DMS 273 (cell line): ENCODE data around the gene FMN1.

Experiments used
- DNase-seq: peaks from one replicate; lab custom pipeline; 2025; ENCODE audit not compliant: unreplicated experiment; lab: John Stamatoyannopoulos, UW

Gene FMN1

GRCh38 chr15:32743411-32744140 lies 450.9 kb downstream of the FMN1 start:
- peak; percentile 2 for DNase-seq

DNA sequence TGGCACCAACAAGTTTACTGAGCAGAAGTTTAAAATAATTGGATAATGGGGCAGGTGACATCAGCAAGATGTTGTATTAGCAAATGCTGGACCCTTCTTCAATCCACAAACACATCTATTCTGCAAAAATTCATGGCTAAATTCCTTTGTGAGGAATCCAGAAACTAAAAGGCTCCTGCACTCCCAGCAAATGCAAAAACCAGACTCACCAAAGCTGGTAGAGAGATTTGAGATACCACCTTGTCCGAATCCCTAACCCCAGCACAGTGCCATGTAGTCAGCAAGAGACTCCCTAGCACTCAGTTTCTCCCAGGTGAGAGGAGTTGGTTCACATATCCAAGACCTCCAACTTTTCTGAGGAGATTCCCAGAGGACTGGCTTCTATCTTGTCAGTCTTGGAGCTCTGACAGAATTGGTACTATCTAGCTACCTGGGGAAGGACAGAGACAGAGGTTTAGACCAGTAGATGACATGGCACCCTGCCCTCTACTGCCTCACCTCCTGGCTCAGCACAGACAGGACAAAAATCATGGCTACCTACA lies 454.9 kb downstream of the FMN1 start:
- DNase-seq = no peak

DNA sequence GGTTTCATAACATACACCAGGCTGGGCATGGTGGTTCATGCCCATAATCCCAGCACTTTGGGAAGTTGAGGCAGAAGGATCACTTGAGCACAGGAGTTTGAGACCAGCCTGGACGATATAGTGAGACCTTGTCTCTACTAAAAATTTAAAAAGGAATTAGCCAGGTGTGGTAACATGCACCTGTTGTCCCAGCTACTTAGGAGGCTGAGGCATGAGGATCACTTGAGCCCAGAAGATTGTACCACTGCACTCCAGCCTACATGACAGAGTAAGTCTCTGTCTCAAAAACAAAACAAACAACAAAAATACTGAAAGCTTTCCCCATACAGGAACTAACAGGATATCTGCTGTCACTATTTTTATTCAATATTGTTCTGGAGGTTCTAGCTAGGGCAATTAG lies 455.8 kb downstream of the FMN1 start:
- DNase-seq = no peak

- no peak for DNase-seq
Observed at GRCh38 chr15:32737304-32737703, 457.2 kb downstream of the FMN1 start.

DNA sequence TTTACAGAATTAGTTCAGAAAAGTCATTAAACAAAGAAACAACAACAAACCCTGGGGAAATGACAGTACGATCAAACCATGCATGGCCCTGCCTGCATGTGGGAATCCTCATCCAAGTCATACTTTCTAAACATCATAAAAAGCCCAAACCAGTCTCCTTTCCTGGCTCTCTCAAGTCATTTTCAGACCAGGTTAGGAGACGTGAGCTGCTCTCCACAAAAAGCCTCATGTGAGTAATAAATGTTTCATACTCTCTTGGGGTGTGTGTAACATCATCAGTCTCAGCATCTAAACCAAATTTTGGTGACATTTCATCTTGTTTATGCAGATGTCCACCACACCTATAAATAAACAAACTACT lies 457.8 kb downstream of the FMN1 start:
- no peak for DNase-seq

DNA sequence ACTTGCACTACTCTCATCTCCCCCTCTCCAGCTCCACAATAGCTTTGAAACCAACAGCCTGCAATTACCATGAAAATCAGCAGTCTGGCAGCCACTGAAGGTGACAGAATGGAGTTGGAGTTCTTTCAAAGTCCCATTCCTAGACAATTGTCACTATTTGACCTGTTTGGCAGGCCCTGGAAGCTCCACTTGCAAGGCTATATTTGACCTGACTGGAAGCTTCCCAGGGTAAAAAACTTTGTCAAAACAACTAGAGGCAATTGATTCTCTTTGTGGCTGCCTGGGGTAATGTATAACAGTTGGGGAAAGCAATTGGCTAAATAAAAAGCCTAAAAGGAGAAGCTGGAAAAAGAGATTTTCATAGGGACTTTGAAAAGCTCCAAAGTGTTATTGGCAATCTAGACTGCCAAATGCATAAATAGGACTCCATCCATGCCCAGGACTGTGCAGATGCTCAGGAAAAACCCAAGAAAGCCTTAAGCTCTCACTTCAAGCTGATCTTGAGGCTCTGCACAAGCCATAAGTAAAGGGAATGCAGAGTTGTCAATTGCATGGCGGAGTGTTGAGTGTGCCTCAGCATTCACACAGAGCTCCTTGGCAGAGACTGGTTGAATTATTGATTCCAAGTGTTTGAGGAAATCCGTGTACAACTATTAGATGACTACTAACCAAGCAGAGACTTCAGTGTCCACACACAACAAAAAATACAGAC lies 458.4 kb downstream of the FMN1 start:
- no peak for DNase-seq

DNA sequence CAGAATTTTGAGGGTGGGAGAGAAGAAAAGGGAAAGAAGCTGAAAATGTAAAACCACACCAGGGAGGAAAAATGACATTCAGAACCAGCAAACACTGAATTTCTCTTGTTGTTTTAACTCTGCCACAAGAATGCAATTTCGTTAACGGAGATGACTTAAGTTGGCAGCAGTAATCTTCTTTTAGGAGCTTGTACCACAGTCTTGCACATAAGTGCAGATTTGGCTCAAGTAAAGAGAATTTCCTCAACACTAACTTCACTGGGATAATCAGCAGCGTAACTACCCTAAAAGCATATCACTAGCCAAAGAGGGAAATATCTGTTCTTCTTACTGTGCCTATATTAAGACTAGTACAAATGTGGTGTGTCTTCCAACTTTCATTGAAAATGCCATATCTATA lies 461.2 kb downstream of the FMN1 start:
- no peak for DNase-seq

DNA sequence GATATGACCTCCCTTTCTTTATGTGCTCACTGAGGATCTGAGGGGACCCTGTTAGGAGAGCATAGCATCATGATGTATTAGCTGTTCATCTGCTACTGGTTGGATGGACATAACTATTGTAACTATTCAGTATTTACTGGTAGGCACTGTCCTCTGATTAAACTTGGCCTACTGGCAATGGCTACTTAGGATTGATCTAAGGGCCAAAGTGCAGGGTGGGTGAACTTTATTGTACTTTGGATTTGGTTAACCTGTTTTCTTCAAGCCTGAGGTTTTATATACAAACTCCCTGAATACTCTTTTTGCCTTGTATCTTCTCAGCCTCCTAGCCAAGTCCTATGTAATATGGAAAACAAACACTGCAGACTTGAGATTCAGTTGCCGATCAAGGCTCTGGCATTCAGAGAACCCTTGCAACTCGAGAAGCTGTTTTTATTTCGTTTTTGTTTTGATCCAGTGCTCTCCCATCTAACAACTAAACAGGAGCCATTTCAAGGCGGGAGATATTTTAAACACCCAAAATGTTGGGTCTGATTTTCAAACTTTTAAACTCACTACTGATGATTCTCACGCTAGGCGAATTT lies 461.8 kb downstream of the FMN1 start:
- no peak for DNase-seq

- no peak for DNase-seq
Observed at GRCh38 chr15:32730677-32731654, 463.5 kb downstream of the FMN1 start.

GRCh38 chr15:32729700-32730395 lies 464.7 kb downstream of the FMN1 start:
- DNase-seq = no peak

- DNase-seq = no peak
Observed at GRCh38 chr15:32723171-32723948, 471.2 kb downstream of the FMN1 start.

- no peak for DNase-seq
Observed at GRCh38 chr15:32722136-32722535, 472.4 kb downstream of the FMN1 start.

DNA sequence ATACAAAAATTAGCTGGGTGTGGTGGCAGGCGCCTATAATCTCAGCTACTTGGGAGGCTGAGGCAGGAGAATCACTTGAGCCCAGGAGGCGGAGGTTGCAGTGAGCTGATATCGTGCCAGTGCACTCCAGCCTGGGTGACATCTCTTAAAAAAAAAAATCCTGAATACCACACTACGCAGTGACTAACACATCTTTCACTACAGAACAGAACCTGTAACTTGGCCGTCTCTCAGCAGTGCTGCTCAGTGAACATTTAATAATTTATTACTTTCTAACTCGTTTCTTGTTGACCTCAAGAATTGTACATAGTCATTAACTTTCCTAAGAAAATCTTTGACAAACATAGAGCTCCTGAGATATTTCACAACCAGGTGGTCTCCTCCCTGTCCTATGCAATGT lies 472.9 kb downstream of the FMN1 start:
- DNase-seq = no peak

DNA sequence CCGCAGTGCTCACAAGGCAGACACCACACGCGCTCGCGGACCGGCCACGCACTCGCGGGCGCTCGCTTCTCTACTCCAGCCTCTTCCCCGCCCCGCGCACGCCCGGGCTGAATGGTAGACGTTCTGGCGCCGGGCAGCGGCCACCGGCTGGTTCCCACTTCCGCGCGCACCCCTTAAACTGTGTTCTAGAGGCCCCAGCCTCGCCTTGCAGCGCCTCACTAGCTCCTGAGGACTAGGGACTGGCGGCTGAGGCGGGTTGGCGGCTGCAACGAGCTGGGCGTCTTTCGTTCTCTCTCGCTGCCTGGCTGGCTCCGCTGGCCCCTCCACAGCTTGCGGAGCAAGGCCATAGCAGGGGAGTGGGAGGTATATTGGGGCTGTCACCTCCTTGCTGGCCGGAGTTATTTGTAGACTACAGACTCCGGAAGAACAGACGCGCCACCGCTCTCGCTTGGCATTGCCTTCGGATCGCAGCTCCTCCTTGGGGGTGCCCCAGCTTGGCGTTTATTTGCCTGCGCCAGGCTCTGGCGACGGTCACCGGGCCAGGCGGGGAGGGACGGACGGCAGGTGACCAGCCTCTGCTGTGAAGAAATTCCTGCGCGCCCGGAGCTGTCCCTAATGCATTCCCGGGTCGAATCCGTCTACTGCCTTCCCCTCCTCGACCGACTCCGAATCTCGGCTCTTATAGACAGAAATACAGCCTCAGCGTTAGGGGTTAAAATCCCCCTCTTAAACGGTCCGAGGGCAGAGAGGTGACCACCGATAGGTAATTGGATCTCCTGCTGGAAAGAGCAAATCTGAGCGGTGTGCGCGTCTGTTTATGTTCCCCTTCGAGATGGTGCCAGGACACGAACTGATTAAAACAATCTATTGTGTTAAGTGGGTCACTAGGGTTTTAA lies 475.4 kb downstream of the FMN1 start:
- peak; percentile 36 for DNase-seq

- peak; percentile 48 for DNase-seq
Observed at GRCh38 chr15:32718227-32718820, 476.2 kb downstream of the FMN1 start.

- peak; percentile 44 for DNase-seq
Observed at GRCh38 chr15:32717426-32718226, 476.9 kb downstream of the FMN1 start, which contains the start of gene GREM1. GREM1 (plus strand) TSS chr15:32718004; CDS start chr15:32730691, 12,687 bp downstream.

DNA sequence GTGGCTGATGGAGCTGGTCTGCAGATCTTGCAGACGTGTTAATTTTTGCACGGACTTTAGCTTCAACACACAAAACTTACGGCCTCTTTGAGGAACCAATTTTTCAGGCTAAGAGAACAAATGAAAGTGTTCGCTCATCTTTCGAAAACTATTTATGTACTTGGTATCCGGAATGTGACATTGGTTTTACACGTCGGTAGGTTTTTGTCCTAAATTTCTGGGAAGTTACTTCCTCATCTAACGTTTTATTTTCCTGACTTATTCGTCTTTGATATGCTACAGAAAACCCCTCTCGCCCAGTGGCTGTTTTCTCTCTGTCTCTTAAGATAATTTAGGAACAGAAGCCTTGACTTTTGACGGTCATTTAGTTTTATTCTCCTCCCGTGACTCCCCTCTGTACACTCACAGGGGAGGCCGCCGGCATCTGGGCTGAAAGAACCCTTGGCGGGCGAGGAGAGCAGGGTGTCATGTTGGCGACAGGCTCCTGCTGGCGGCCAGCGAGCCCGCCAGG lies 477.5 kb downstream of the FMN1 start:
- no peak for DNase-seq
